Gastrocnemius medialis (tissue), 4 donors: ENCODE results near the gene PARP2. TPM values are rescaled to one million over a fixed set of nuclear protein-coding genes. Genes with fewer than 3 reads are reported as not detected.

ENCODE experiments used
- ATAC-seq, 2 donors: fragments of 150-250 bp; one replicate each; pipeline ENCODE4 v1.9.1; 2016
- DNase-seq, 2 donors: peaks; one replicate each; pipeline ENCODE4 v3.0.0-alpha.2; 2019
- H3K27ac ChIP-seq, 4 donors: fragments of 200-600 bp; sonication (generic); 1 replicate in 1 of 4; 2 replicates in 3 of 4; pipeline ENCODE4 v1.5.1; 2016 to 2018; ENCODE audit warnings: mild to moderate bottlenecking in 2 of 4, moderate library complexity in 1 of 4
- H3K27me3 ChIP-seq, 3 donors: fragments of 200-600 bp; sonication (generic) in 2 of 3; 1 replicate in 1 of 3; 2 replicates in 2 of 3; pipeline versions ENCODE4 v1.5.1 to v1.6.0; 2016 to 2019; ENCODE audit warnings: mild to moderate bottlenecking in 1 of 3, moderate library complexity in 1 of 3
- H3K36me3 ChIP-seq, 2 donors: fragments of 200-600 bp; sonication (generic) in 1 of 2; one replicate each; pipeline ENCODE4 v1.5.1; 2017 to 2018
- H3K4me1 ChIP-seq, 2 donors: fragments of 200-600 bp; sonication (generic) in 1 of 2; one replicate each; pipeline ENCODE4 v1.5.1; 2016 to 2017; ENCODE audit warnings: mild to moderate bottlenecking in 2 of 2
- H3K4me3 ChIP-seq, 4 donors: fragments of 200-600 bp; sonication (generic) in 3 of 4; 1 replicate in 1 of 4; 2 replicates in 3 of 4; pipeline ENCODE4 v1.5.1; 2016 to 2019; ENCODE audit warnings: mild to moderate bottlenecking in 2 of 4
- H3K9me3 ChIP-seq, 3 donors: fragments of 200-600 bp; sonication (generic) in 2 of 3; 1 replicate in 1 of 3; 2 replicates in 2 of 3; pipeline ENCODE4 v1.5.1; 2016 to 2019
- CTCF ChIP-seq, 5 experiments: fragments of 450-650 bp in 3 of 5; fragments of 200-600 bp in 2 of 5; sonication (generic) in 2 of 5; IDR thresholded peaks in 4 of 5; conservative IDR thresholded peaks in 1 of 5; 1 replicate in 4 of 5; 2 replicates in 1 of 5; pipeline ENCODE4 v1.5.1; 2016 to 2019; ENCODE audit warnings: antibody characterized with exemption in 5 of 5, mild to moderate bottlenecking in 3 of 5, moderate library complexity in 3 of 5
- POLR2A ChIP-seq, 2 donors: fragments of 450-650 bp; IDR thresholded peaks; one replicate each; pipeline ENCODE4 v1.6.1; 2017; ENCODE audit warnings: antibody characterized with exemption in 2 of 2, mild to moderate bottlenecking in 2 of 2, moderate library complexity in 2 of 2
- in situ Hi-C, 4 donors: fragments of 200-750 bp; cut with MboI; loops; one replicate each; pipeline versions ENCODE4 v1.15.0 to v1.8.0; 2017; ENCODE audit warnings: low sequenced_read_pairs in 4 of 4
- intact Hi-C: fragments of 100-400 bp; cut with DNase I; formaldehyde crosslinking; loops from one replicate; pipeline ENCODE4 v1.15.1; 2023; ENCODE audit warnings: low total_unique reads
- total RNA-seq, 4 donors: library from RNA; depleted of rRNA; stranded (reverse); fragments of >200 nt; gene quantifications; one replicate each; pipeline versions ENCODE4 v1.1.0 to v1.2.3, GENCODE V29; 2016

Gene PARP2
- total RNA-seq, 4 donors from 2014 or later: 5.1 to 15.0 (median 7.0) TPM

- in situ Hi-C loops (no loop called here), intact Hi-C loops (no loop called here)
- TF ChIP-seq POLR2A (IDR thresholded peaks at IDR 0.05) (no peak), CTCF (IDR thresholded peaks at IDR 0.05 in 4 of 5, conservative IDR thresholded peaks at IDR 0.05 in 1 of 5) (no peak)
- ATAC-seq (no peak), DNase-seq (no peak)
- H3K27ac ChIP-seq: no peak overlapping the region
- no peaks in the 10 kb centered on the region for H3K9me3 ChIP-seq
- H3K36me3 ChIP-seq: peaks cover 0 to 93% of the 10 kb centered on the region in 2 donors
- H3K4me3 ChIP-seq: no peak overlapping the region
- H3K27me3 ChIP-seq: no peaks in the 10 kb centered on the region
- H3K4me1 ChIP-seq: no peaks in the 10 kb centered on the region
Observed at GRCh38 chr14:20388159-20388558, 44.7 kb downstream of the PARP2 start.

- Histone ChIP-seq H3K27me3 (no peaks in the 10 kb centered on the region), H3K27ac (no peak overlapping the region), H3K4me1 (no peaks in the 10 kb centered on the region), H3K9me3 (no peaks in the 10 kb centered on the region), H3K36me3 (peaks cover 10 to 91% of the 10 kb centered on the region in 2 donors), H3K4me3 (no peak overlapping the region)
- intact Hi-C loops (no loop called here), in situ Hi-C loops (no loop called here)
- TF ChIP-seq POLR2A (IDR thresholded peaks at IDR 0.05) (no peak), CTCF (IDR thresholded peaks at IDR 0.05 in 4 of 5, conservative IDR thresholded peaks at IDR 0.05 in 1 of 5) (no peak)
- ATAC-seq: no peak
- DNase-seq: no peak
Observed at GRCh38 chr14:20391505-20391904, 48.1 kb downstream of the PARP2 start.

- Histone ChIP-seq H3K36me3 (peaks cover 10 to 89% of the 10 kb centered on the region in 2 donors), H3K4me3 (no peak overlapping the region), H3K4me1 (no peaks in the 10 kb centered on the region), H3K9me3 (no peaks in the 10 kb centered on the region), H3K27ac (no peak overlapping the region), H3K27me3 (no peaks in the 10 kb centered on the region)
- no peak for DNase-seq
- in situ Hi-C loops: no loop called here
- no peak for ATAC-seq
- intact Hi-C loops: no loop called here
- TF ChIP-seq POLR2A (IDR thresholded peaks at IDR 0.05) (no peak), CTCF (IDR thresholded peaks at IDR 0.05 in 4 of 5, conservative IDR thresholded peaks at IDR 0.05 in 1 of 5) (no peak)
Observed at GRCh38 chr14:20397511-20397910, 54.1 kb downstream of the PARP2 start.

GRCh38 chr14:20400589-20400964 lies 57.1 kb downstream of the PARP2 start:
- DNase-seq: no peak
- Histone ChIP-seq H3K9me3 (no peaks in the 10 kb centered on the region), H3K27ac (no peak overlapping the region), H3K4me3 (no peak overlapping the region), H3K36me3 (peaks cover 5 to 98% of the 10 kb centered on the region in 2 donors), H3K27me3 (no peaks in the 10 kb centered on the region), H3K4me1 (no peaks in the 10 kb centered on the region)
- in situ Hi-C loops: loop anchor here in 2 of 4 donors (25.0 kb wide), 1 partner anchor 212 kb away; no protein-coding TSS in a partner anchor
- no peak for ATAC-seq
- intact Hi-C loops: no loop called here
- no peak for TF ChIP-seq CTCF (IDR thresholded peaks at IDR 0.05 in 4 of 5, conservative IDR thresholded peaks at IDR 0.05 in 1 of 5)
- no peak for TF ChIP-seq POLR2A (IDR thresholded peaks at IDR 0.05)

- Histone ChIP-seq H3K36me3 (peaks cover 4 to 97% of the 10 kb centered on the region in 2 donors), H3K4me1 (no peaks in the 10 kb centered on the region), H3K9me3 (no peaks in the 10 kb centered on the region), H3K27ac (no peak overlapping the region), H3K27me3 (no peaks in the 10 kb centered on the region), H3K4me3 (no peak overlapping the region)
- intact Hi-C loops (no loop called here), in situ Hi-C loops (loop anchor here in 2 of 4 donors (25.0 kb wide), 1 partner anchor 211 kb away; no protein-coding TSS in a partner anchor)
- DNase-seq (no peak), ATAC-seq (no peak)
- TF ChIP-seq CTCF (IDR thresholded peaks at IDR 0.05 in 4 of 5, conservative IDR thresholded peaks at IDR 0.05 in 1 of 5) (no peak), POLR2A (IDR thresholded peaks at IDR 0.05) (no peak)
Observed at GRCh38 chr14:20400965-20401593, 57.6 kb downstream of the PARP2 start.
